GM21515 (cell line): ENCODE measurements around the gene SNURF.
"Not testable (repeated sequence)": the region's sequence is repeated elsewhere in the genome, so short reads cannot be mapped to it uniquely, and the experiment has no call there.

Experiments
- ATAC-seq: cut with Tn5 transposase; IDR thresholded peaks from one replicate; pipeline ENCODE4 v1.9.1; 2021; ENCODE audit not compliant: unreplicated experiment

The SNURF gene

GRCh38 chr15:24966364-24967103 lies 11.7 kb downstream of the SNURF start:
- ATAC-seq: no peak

GRCh38 chr15:24971052-24971451 lies 16.3 kb downstream of the SNURF start:
- ATAC-seq: no peak

GRCh38 chr15:24971772-24972171 lies 17.0 kb downstream of the SNURF start:
- ATAC-seq: no peak

- ATAC-seq: not testable (repeated sequence)
Measured at GRCh38 chr15:24972707-24973106, 17.9 kb downstream of the SNURF start.

- ATAC-seq: no peak
Measured at GRCh38 chr15:24976932-24977331, 22.1 kb downstream of the SNURF start.

- ATAC-seq: no peak
Measured at GRCh38 chr15:24977686-24978085, 22.9 kb downstream of the SNURF start.

DNA sequence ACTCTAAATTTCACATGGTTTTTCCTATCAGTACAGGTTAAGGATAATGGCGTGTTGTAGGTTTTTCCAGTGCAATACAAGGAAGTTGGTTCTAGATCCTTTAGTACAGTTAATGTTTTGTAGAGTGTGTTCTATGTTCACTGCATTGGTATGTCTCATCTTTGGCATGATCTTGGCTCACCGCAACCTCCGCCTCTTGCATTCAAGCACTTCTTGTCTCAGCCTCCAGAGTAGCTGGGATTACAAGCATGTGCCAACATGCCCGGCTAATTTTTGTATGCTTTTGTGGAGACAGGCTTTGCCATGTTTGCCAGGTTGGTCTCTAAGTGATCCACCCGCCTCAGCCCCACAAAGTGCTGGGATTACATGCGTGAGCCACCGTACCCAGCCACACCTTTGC lies 30.4 kb downstream of the SNURF start:
- no peak for ATAC-seq

DNA sequence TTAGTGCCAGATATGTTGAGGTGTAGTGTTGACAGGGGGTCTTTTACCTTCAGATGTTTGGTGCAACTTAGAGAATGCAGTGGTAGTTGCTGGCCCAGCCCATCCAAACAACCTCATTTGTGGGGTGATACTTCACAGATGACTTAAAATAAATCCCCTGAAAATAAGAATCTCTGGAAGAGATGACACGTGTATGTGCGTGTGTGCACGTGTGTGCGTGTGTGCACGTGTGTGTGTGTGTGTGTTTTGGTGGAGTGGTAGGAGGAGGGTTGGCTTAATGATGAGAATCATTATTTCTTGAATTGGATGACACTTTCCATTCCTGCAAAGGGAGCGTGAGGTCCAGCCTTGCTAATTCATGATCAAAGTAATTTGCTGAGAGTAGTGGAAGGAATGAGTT lies 31.9 kb downstream of the SNURF start:
- ATAC-seq: no peak
